GM23338 (cell line): ENCODE data around the gene ARID4A.

Source experiments
- CREB1 ChIP-seq: fragments of 250-450 bp; sonication (Bioruptor Pico); IDR thresholded peaks from 2 replicates; pipeline ENCODE4 v1.5.0; 2020; ENCODE audit warnings: low read depth, mild to moderate bottlenecking, moderate library complexity
- EZH2 ChIP-seq: fragments of 200-600 bp; sonication (generic); IDR thresholded peaks from one replicate; pipeline ENCODE4 v1.8.0; 2017; ENCODE audit warnings: antibody characterized with exemption, mild to moderate bottlenecking, low read depth; ENCODE audit not compliant: unreplicated experiment
- EZH2phosphoT487 ChIP-seq: fragments of 200-600 bp; sonication (generic); IDR thresholded peaks from one replicate; pipeline ENCODE4 v1.8.1; 2018; ENCODE audit warnings: antibody characterized with exemption; ENCODE audit not compliant: unreplicated experiment
- JUNB ChIP-seq: IDR thresholded peaks from one replicate; pipeline ENCODE4 v1.6.1; 2016; ENCODE audit warnings: antibody characterized with exemption; ENCODE audit not compliant: unreplicated experiment
- POLR2AphosphoS5 ChIP-seq: IDR thresholded peaks from 2 replicates; pipeline ENCODE4 v1.6.1; 2016; ENCODE audit warnings: antibody characterized with exemption, low read depth
- STAT1 ChIP-seq: IDR thresholded peaks from one replicate; pipeline ENCODE4 v1.6.1; 2016; ENCODE audit warnings: antibody characterized with exemption; ENCODE audit not compliant: unreplicated experiment
- ZNF114 ChIP-seq: fragments of 250-450 bp; sonication (Bioruptor Pico); IDR thresholded peaks from 2 replicates; pipeline ENCODE4 v1.5.0; 2020; ENCODE audit warnings: mild to moderate bottlenecking, moderate library complexity
- TF ChIP-seq, protein P1 (sequence below), 2 experiments: fragments of 200-600 bp in 1 of 2; sonication (generic) in 1 of 2; conservative IDR thresholded peaks; 2 replicates each; pipeline versions ENCODE4 v1.5.1 to v1.6.1; 2016 to 2017; ENCODE audit warnings: antibody characterized with exemption in 2 of 2, low read depth in 2 of 2, mild to moderate bottlenecking in 2 of 2, moderate library complexity in 1 of 2
- TF ChIP-seq, protein P2 (sequence below): IDR thresholded peaks from one replicate; pipeline ENCODE4 v1.6.1; 2018; ENCODE audit warnings: antibody characterized with exemption; ENCODE audit not compliant: unreplicated experiment

DNA sequence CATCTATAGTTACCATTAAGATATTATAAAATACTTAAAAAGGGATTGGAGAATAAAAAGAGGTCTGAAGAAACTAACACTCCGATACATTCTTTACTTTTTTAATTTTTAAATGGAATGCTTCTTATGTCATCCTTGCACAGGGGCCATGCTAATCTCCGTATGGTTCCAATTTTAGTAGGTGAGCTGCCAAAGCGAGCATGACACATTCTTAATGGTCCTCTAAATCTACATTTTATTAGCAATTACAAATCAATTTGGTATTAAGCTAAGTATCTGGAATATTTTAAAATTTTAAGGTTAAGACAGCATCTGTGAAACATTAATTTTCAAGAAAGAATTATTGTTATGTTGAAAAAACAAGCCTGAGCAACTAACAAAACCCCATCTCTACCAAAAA, 6.2 kb upstream of the ARID4A start:
- TF ChIP-seq, protein P1, sequence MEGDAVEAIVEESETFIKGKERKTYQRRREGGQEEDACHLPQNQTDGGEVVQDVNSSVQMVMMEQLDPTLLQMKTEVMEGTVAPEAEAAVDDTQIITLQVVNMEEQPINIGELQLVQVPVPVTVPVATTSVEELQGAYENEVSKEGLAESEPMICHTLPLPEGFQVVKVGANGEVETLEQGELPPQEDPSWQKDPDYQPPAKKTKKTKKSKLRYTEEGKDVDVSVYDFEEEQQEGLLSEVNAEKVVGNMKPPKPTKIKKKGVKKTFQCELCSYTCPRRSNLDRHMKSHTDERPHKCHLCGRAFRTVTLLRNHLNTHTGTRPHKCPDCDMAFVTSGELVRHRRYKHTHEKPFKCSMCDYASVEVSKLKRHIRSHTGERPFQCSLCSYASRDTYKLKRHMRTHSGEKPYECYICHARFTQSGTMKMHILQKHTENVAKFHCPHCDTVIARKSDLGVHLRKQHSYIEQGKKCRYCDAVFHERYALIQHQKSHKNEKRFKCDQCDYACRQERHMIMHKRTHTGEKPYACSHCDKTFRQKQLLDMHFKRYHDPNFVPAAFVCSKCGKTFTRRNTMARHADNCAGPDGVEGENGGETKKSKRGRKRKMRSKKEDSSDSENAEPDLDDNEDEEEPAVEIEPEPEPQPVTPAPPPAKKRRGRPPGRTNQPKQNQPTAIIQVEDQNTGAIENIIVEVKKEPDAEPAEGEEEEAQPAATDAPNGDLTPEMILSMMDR (conservative IDR thresholded peaks at IDR 0.05; ENCODE audit: low read depth in 2 of 2), result no peak
- TF ChIP-seq, protein P2, sequence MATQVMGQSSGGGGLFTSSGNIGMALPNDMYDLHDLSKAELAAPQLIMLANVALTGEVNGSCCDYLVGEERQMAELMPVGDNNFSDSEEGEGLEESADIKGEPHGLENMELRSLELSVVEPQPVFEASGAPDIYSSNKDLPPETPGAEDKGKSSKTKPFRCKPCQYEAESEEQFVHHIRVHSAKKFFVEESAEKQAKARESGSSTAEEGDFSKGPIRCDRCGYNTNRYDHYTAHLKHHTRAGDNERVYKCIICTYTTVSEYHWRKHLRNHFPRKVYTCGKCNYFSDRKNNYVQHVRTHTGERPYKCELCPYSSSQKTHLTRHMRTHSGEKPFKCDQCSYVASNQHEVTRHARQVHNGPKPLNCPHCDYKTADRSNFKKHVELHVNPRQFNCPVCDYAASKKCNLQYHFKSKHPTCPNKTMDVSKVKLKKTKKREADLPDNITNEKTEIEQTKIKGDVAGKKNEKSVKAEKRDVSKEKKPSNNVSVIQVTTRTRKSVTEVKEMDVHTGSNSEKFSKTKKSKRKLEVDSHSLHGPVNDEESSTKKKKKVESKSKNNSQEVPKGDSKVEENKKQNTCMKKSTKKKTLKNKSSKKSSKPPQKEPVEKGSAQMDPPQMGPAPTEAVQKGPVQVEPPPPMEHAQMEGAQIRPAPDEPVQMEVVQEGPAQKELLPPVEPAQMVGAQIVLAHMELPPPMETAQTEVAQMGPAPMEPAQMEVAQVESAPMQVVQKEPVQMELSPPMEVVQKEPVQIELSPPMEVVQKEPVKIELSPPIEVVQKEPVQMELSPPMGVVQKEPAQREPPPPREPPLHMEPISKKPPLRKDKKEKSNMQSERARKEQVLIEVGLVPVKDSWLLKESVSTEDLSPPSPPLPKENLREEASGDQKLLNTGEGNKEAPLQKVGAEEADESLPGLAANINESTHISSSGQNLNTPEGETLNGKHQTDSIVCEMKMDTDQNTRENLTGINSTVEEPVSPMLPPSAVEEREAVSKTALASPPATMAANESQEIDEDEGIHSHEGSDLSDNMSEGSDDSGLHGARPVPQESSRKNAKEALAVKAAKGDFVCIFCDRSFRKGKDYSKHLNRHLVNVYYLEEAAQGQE, result no peak
- TF ChIP-seq POLR2AphosphoS5 (no peak), EZH2phosphoT487 (no peak), EZH2 (no peak), ZNF114 (CRISPR knock-in tag) (no peak), CREB1 (CRISPR knock-in tag) (no peak), JUNB (no peak), STAT1 (no peak)
